Astrocyte of the cerebellum (primary cell): ENCODE data around the gene SPRR1B.

Source experiments
- DNase-seq: peaks from one replicate; pipeline ENCODE4 v3.0.0-alpha.2; 2011; ENCODE audit warnings: low read depth
- H3K4me3 ChIP-seq: 2 replicates; pipeline ENCODE4 v1.5.1; 2011; ENCODE audit warnings: mild to moderate bottlenecking, low read depth, low read length, moderate library complexity
- in situ Hi-C: cut with HindIII; loops from 2 replicates; pipeline ENCODE4 v1.10.0; 2017; ENCODE audit warnings: low sequenced_read_pairs
- TF ChIP-seq, protein P1 (sequence below): IDR thresholded peaks from 2 replicates; pipeline ENCODE4 v1.5.1; 2012; ENCODE audit warnings: low read length, low read depth, moderate library complexity, mild to moderate bottlenecking; ENCODE audit errors: missing control alignments

The SPRR1B gene

DNA sequence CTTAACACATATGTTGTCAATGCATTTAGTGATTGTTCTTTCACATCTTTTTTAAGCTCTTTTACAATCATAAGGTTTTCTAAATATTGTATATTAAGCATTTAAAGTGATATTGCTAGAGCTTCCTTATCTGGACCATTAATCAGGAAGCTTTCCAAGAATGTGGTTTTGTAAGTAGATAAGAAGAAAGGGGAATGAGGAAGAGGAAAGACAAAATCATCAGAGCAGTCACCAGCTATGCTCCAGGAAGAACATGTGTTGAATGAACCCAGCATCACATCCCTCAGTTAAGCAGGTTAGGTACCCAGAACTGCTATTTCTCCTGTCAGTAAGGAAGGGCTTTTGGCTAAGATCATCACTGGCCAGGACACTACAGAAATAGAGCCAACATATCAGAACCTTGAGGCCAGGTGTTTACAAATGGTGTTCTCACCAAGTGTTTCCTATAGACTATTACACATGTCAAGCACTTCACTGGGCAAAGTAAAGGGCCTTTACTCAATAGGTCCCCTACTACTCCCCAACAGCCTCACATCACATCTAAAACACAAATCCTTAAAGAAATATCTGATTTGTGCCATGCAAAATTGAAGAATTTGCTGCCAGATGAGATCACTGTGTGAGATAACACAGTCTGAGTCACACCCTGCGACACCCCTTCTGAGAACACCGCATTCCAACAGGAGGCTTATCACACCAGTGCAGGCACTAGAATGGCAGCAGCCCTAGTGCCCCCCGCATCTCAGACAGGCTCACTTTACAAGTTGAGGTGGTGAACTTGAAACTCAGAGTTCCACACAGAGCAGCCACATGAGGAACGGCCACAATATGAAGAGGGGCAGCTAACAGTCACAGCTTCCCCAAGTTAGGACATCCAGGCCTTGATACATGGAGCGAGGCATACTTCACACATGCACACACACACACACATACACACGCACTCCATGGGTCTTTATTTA lies 28.1 kb downstream of the SPRR1B start:
- no peak for DNase-seq
- in situ Hi-C loops, result no loop called here
- no peak overlapping the region for H3K4me3 ChIP-seq
- TF ChIP-seq, protein P1, sequence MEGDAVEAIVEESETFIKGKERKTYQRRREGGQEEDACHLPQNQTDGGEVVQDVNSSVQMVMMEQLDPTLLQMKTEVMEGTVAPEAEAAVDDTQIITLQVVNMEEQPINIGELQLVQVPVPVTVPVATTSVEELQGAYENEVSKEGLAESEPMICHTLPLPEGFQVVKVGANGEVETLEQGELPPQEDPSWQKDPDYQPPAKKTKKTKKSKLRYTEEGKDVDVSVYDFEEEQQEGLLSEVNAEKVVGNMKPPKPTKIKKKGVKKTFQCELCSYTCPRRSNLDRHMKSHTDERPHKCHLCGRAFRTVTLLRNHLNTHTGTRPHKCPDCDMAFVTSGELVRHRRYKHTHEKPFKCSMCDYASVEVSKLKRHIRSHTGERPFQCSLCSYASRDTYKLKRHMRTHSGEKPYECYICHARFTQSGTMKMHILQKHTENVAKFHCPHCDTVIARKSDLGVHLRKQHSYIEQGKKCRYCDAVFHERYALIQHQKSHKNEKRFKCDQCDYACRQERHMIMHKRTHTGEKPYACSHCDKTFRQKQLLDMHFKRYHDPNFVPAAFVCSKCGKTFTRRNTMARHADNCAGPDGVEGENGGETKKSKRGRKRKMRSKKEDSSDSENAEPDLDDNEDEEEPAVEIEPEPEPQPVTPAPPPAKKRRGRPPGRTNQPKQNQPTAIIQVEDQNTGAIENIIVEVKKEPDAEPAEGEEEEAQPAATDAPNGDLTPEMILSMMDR, result no peak

DNA sequence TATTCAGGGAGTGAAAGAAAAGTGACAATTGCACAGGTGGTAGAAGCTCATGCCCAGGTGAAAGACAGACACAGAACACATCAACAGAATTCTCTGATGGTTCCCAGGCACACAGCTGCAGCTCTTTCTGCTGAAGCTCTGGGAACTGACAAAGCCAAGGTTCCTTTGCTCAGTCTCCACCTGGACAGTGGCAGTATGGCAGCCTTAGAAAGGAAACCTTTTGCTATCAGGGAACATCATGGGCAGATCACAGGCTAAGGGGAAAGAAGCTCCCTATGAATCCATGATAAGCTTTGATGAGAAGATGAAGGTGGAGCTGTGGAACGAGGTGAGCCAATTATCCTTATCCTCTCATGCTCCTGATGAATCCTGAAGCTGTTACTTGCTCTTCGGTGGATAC lies 39.2 kb downstream of the SPRR1B start:
- no peak overlapping the region for H3K4me3 ChIP-seq
- in situ Hi-C loops, result no loop called here
- no peak for DNase-seq
- TF ChIP-seq, protein P1, result no peak

DNA sequence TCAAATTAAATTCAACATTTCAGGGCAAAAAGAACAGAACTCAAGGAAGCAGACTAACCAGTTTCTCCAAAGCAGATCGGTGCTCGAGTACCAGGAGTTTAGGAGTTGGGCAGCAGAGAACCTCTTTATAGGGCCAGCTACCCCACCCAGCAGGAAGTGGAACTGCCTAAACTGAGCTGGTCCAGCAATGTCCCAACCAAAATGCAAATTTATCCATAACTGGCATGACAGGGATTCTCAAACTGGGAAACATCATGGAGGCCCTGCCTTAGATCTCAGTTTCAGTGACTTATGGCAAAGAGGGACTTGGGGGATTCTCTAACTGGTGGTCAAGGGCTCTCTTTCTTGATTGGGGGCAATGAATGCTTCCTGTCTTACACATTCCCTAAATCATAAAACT lies 40.5 kb downstream of the SPRR1B start, which contains the start of gene SPRR2B:
SPRR2B (minus strand) TSS at position 101 of the 400 bp plus-strand sequence. CDS start 772 bp downstream, outside the sequence.
- TF ChIP-seq, protein P1, result no peak
- no peak within 1 kb of the TSS for H3K4me3 ChIP-seq
- DNase-seq, result no peak
- in situ Hi-C loops, result no loop called here

DNA sequence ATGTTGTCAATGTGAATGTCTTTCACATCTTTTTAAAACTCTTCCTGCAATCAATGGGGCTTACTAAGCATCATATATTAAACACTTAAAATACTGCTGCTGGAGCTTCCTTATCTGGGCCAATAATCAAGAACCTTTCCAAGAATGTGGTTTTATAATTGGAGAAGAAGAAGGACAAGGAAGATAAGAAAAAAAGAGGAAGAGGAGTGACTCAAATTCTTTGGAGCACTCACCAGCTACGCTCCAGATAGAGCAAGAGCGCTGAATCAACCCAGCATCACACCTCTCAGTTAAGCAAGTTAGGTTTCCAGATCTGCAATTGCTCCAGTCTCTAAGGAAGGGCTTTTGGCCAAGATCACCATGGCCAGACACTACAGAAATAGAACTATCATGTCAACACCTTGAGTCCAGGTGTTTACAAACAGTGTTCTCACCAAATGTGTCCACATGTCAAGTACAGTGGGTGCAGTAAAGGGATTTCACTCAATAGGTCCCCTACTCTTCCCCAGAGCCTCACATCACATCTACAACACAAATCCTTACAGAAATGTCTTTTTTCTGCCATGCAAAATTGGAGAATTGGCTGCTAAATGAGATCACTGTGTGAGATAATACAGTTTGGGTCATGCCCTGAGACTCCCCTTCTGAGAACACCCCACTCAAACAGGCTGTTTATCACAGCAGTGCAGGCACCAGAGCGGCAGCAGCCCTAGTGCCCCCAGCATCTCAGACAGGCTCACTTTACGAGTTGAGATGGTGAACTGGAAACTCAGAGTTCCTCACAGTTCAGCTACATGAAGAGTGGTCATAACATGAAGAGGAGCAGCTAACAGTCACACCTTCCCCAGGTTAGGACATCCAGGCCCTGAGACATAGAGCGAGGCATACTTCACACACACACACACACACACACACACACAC lies 42.1 kb downstream of the SPRR1B start:
- DNase-seq, result no peak
- in situ Hi-C loops, result no loop called here
- H3K4me3 ChIP-seq, result no peak overlapping the region
- TF ChIP-seq, protein P1, result no peak

DNA sequence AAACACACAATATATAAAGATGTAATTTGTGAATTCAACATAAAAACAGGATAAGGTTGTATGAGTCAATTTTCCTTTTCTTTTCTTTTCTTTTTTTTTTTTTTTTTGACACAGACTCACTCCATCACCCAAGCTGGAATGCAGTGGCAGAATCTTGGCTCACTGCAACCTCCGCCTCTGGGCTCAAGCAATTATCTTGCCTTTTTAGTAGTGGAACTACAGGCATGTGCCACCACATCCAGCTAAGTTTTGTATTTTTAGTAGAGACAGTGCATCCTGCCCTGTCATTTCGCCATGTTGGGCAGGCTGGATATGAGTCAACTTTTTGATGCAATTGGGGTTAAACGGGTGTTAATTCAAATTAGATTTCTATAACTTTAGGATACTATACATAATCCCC lies 50.7 kb downstream of the SPRR1B start:
- in situ Hi-C loops, result no loop called here
- DNase-seq, result no peak
- TF ChIP-seq, protein P1, result no peak
- H3K4me3 ChIP-seq, result no peak overlapping the region
